Measurements from ENCODE around the gene RALGPS2. TPM values are rescaled to one million over a fixed set of nuclear protein-coding genes. Genes with fewer than 3 reads are reported as not detected.

Gene RALGPS2
- total and polyA plus RNA-seq, 2 donors (not counting 1 experiment from before 2014, with no cell fraction given) = 59.6 to 251 TPM

DNA sequence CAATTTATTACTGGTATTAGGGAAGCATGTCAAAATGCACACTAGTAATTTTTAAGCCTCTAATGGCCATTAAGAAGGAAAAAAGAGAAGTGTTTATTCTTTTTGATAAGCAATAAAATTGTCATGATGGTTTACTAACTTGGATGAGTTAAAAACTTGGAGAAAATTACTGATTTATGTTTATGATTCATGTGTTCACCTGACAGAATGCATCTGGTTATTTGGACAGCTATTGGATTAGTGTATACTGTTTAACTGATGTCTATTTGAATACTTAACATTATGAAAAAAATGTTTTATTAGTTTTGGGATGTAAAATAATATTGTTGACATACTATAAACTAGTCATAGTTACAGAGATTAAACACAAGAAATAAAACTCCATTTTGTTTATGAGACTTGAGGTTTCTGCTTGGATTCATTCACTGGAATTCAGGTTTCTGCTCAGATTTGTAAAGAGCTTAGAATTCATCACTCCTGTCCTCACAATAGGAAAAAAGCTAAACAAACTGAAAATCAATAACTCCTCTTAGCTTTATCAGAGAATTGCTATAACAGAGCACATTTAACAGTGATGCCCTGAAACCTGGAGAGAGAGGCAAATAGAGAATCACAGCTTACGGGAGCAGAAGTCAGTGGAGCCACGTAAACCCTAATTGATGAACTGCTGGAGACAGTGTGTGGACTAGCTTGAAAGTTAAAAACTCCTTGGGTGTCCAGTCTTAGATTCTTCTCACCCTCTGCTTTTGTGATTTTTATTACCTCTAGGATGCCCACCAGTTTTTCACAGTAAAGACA, 56.7 kb downstream of the RALGPS2 start:
- intact Hi-C loops (cut with micrococcal nuclease) = loop anchor here (2.0 to 10.0 kb wide), 4 partner anchors 15 to 239 kb away; no protein-coding TSS in a partner anchor
- Histone ChIP-seq H3K27me3 (replicated peaks in 1 of 4; ENCODE audit: control extremely low read depth in 1 of 4, control insufficient read depth in 3 of 4, insufficient read depth in 4 of 4, low read length in 3 of 4) (no peaks in the 10 kb centered on the region), H4K20me1 (ENCODE audit: control insufficient read depth, insufficient read depth, low read length, poor library complexity, severe bottlenecking) (peaks cover 19% of the 10 kb centered on the region), H3K79me2 (ENCODE audit: control insufficient read depth, insufficient read depth, low read length) (peaks cover 77% of the 10 kb centered on the region), H2AFZ (ENCODE audit: insufficient read depth, low read depth, low read length, poor library complexity, severe bottlenecking) (no peak overlapping the region), H3K4me2 (replicated peaks; ENCODE audit: low read depth, low read length, poor library complexity, severe bottlenecking) (peak overlapping the region; percentile 29), H3K27ac (ENCODE audit: low read length in 2 of 2) (peak overlapping the region; percentile 42 to 81), H3K9me3 (ENCODE audit: control extremely low read depth in 1 of 3, control insufficient read depth in 2 of 3, insufficient read depth in 1 of 3, low read length in 2 of 3) (peaks cover 0 to 1% (median 0%) of the 10 kb centered on the region in 3 donors), H3K4me3 (ENCODE audit: control extremely low read depth in 1 of 5, extremely low read depth in 1 of 5, insufficient read depth in 1 of 5, low read depth in 2 of 5, low read length in 4 of 5) (no peak overlapping the region), H3K4me1 (ENCODE audit: control insufficient read depth in 2 of 2, insufficient read depth in 2 of 2, low read length in 2 of 2) (peaks cover 17 to 38% of the 10 kb centered on the region in 2 donors), H3K36me3 (replicated peaks in 1 of 2; ENCODE audit: control extremely low read depth in 1 of 2, control insufficient read depth in 1 of 2, extremely low read depth in 1 of 2, insufficient read depth in 2 of 2, low read length in 1 of 2) (peaks cover 21 to 68% of the 10 kb centered on the region in 2 experiments), H3K9ac (ENCODE audit: low read length) (no peak overlapping the region)
- no peaks in the 10 kb centered on the region for H3K27me3 Mint-ChIP-seq
- H3K4me3 Mint-ChIP-seq = no peak overlapping the region
- TF ChIP-seq, protein P1, sequence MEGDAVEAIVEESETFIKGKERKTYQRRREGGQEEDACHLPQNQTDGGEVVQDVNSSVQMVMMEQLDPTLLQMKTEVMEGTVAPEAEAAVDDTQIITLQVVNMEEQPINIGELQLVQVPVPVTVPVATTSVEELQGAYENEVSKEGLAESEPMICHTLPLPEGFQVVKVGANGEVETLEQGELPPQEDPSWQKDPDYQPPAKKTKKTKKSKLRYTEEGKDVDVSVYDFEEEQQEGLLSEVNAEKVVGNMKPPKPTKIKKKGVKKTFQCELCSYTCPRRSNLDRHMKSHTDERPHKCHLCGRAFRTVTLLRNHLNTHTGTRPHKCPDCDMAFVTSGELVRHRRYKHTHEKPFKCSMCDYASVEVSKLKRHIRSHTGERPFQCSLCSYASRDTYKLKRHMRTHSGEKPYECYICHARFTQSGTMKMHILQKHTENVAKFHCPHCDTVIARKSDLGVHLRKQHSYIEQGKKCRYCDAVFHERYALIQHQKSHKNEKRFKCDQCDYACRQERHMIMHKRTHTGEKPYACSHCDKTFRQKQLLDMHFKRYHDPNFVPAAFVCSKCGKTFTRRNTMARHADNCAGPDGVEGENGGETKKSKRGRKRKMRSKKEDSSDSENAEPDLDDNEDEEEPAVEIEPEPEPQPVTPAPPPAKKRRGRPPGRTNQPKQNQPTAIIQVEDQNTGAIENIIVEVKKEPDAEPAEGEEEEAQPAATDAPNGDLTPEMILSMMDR (IDR thresholded peaks at IDR 0.05) = no peak
- no peak for TF ChIP-seq EZH2 (IDR thresholded peaks at IDR 0.05; ENCODE audit: borderline replicate concordance, insufficient read depth, low read depth, low read length, poor library complexity, severe bottlenecking)
- peaks cover 57% of the 10 kb centered on the region for H3K4me1 Mint-ChIP-seq
- peak overlapping the region; percentile 85 for H3K27ac Mint-ChIP-seq
- ChIA-PET POLR2A (no interaction called here), CTCF (interaction anchor here (1.1 to 7.8 kb wide), 3 partner anchors 16 to 238 kb away, joined by 3 to 42 read pairs (median 4); no protein-coding TSS in a partner anchor)
- ATAC-seq (ENCODE audit: low read depth) (no peak), DNase-seq (no peak)
- peaks cover 3% of the 10 kb centered on the region for H3K9me3 Mint-ChIP-seq (ENCODE audit: insufficient read depth)
- WGBS (ENCODE audit: insufficient coverage) = no CpG with 5 or more reads among the region's 2 CpGs

DNA sequence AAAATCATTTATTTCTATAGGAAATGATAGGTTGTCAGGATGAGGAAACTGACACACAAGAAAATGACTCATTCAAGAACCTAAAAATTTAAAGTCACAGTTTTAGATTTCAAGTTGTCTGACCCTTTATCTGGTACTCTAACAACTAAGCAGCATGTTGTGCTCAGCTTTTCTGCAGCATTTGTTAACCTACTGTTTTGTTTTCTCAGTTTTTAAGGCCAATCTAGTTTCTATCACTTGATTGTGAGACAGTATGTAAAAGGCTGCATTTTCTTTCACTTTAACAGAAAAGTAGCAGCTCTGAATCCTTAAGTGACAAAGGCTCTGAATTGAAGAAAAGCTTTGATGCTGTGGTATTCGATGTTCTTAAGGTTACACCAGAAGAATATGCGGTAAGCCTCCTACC, 59.1 kb downstream of the RALGPS2 start:
- peaks cover 3% of the 10 kb centered on the region for H3K9me3 Mint-ChIP-seq (ENCODE audit: insufficient read depth)
- TF ChIP-seq EZH2 (IDR thresholded peaks at IDR 0.05; ENCODE audit: borderline replicate concordance, insufficient read depth, low read depth, low read length, poor library complexity, severe bottlenecking) = no peak
- TF ChIP-seq, protein P1 (IDR thresholded peaks at IDR 0.05) = no peak
- ATAC-seq (ENCODE audit: low read depth) (no peak), DNase-seq (no peak)
- H3K4me1 ChIP-seq (ENCODE audit: control insufficient read depth in 2 of 2, insufficient read depth in 2 of 2, low read length in 2 of 2) = peaks cover 22 to 47% of the 10 kb centered on the region in 2 donors
- H3K27ac Mint-ChIP-seq = peak overlapping the region; percentile 68
- peaks cover 69% of the 10 kb centered on the region for H3K4me1 Mint-ChIP-seq
- intact Hi-C loops (cut with micrococcal nuclease) = loop anchor here (5.0 to 10.0 kb wide), 2 partner anchors 37 to 111 kb away; no protein-coding TSS in a partner anchor
- no peak overlapping the region for H3K9ac ChIP-seq (ENCODE audit: low read length)
- H3K27ac ChIP-seq (ENCODE audit: low read length in 2 of 2) = peak overlapping the region in 1 of 2 donors; percentile 81
- ChIA-PET POLR2A (no interaction called here), CTCF (interaction anchor here (0.9 to 7.8 kb wide), 5 partner anchors 10 to 240 kb away, joined by 3 to 42 read pairs (median 6); no protein-coding TSS in a partner anchor)
- no peak overlapping the region for H3K4me3 ChIP-seq (ENCODE audit: control extremely low read depth in 1 of 5, extremely low read depth in 1 of 5, insufficient read depth in 1 of 5, low read depth in 2 of 5, low read length in 4 of 5)
- WGBS (ENCODE audit: insufficient coverage) = no CpG with 5 or more reads among the region's 2 CpGs
- H4K20me1 ChIP-seq (ENCODE audit: control insufficient read depth, insufficient read depth, low read length, poor library complexity, severe bottlenecking) = peaks cover 31% of the 10 kb centered on the region
- peaks cover 95% of the 10 kb centered on the region for H3K79me2 ChIP-seq (ENCODE audit: control insufficient read depth, insufficient read depth, low read length)
- peak overlapping the region; percentile 18 for H3K4me2 ChIP-seq (replicated peaks; ENCODE audit: low read depth, low read length, poor library complexity, severe bottlenecking)
- no peaks in the 10 kb centered on the region for H3K9me3 ChIP-seq (ENCODE audit: control extremely low read depth in 1 of 3, control insufficient read depth in 2 of 3, insufficient read depth in 1 of 3, low read length in 2 of 3)
- H3K4me3 Mint-ChIP-seq = no peak overlapping the region
- no peaks in the 10 kb centered on the region for H3K27me3 ChIP-seq (replicated peaks in 1 of 4; ENCODE audit: control extremely low read depth in 1 of 4, control insufficient read depth in 3 of 4, insufficient read depth in 4 of 4, low read length in 3 of 4)
- H2AFZ ChIP-seq (ENCODE audit: insufficient read depth, low read depth, low read length, poor library complexity, severe bottlenecking) = no peak overlapping the region
- H3K36me3 ChIP-seq (replicated peaks in 1 of 2; ENCODE audit: control extremely low read depth in 1 of 2, control insufficient read depth in 1 of 2, extremely low read depth in 1 of 2, insufficient read depth in 2 of 2, low read length in 1 of 2) = peaks cover 23 to 85% of the 10 kb centered on the region in 2 experiments
- no peaks in the 10 kb centered on the region for H3K27me3 Mint-ChIP-seq

Data from B cell (primary cell).